Measurements from ENCODE around the gene LAMA3. TPM values are rescaled to one million over a fixed set of nuclear protein-coding genes. Genes with fewer than 3 reads are reported as not detected.

The LAMA3 gene
- total RNA-seq, 1 donor from 2014 or later: 1.7 TPM

- no peaks in the 10 kb centered on the region for H3K27me3 Mint-ChIP-seq (ENCODE audit: unreplicated experiment)
- TF ChIP-seq, protein P1, sequence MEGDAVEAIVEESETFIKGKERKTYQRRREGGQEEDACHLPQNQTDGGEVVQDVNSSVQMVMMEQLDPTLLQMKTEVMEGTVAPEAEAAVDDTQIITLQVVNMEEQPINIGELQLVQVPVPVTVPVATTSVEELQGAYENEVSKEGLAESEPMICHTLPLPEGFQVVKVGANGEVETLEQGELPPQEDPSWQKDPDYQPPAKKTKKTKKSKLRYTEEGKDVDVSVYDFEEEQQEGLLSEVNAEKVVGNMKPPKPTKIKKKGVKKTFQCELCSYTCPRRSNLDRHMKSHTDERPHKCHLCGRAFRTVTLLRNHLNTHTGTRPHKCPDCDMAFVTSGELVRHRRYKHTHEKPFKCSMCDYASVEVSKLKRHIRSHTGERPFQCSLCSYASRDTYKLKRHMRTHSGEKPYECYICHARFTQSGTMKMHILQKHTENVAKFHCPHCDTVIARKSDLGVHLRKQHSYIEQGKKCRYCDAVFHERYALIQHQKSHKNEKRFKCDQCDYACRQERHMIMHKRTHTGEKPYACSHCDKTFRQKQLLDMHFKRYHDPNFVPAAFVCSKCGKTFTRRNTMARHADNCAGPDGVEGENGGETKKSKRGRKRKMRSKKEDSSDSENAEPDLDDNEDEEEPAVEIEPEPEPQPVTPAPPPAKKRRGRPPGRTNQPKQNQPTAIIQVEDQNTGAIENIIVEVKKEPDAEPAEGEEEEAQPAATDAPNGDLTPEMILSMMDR (IDR thresholded peaks at IDR 0.05; ENCODE audit: unreplicated experiment): no peak
- H3K27ac Mint-ChIP-seq (ENCODE audit: unreplicated experiment): no peak overlapping the region
- peaks cover 2% of the 10 kb centered on the region for H3K4me1 Mint-ChIP-seq (ENCODE audit: unreplicated experiment)
- no peaks in the 10 kb centered on the region for H3K9me3 Mint-ChIP-seq (ENCODE audit: unreplicated experiment)
- DNase-seq (ENCODE audit: low spot score): no peak
- H3K36me3 Mint-ChIP-seq (ENCODE audit: low read depth, unreplicated experiment): no peaks in the 10 kb centered on the region
- H3K4me3 Mint-ChIP-seq (ENCODE audit: unreplicated experiment): no peak overlapping the region
These were observed 309.6 kb downstream of the LAMA3 start for GRCh38 chr18:23998820-23999219.

- DNase-seq (ENCODE audit: low spot score): no peak
- Mint-ChIP-seq H3K27ac (ENCODE audit: unreplicated experiment) (no peak overlapping the region), H3K4me3 (ENCODE audit: unreplicated experiment) (no peak overlapping the region), H3K4me1 (ENCODE audit: unreplicated experiment) (no peaks in the 10 kb centered on the region), H3K9me3 (ENCODE audit: unreplicated experiment) (no peaks in the 10 kb centered on the region), H3K27me3 (ENCODE audit: unreplicated experiment) (no peaks in the 10 kb centered on the region), H3K36me3 (ENCODE audit: low read depth, unreplicated experiment) (no peaks in the 10 kb centered on the region)
- TF ChIP-seq, protein P1 (IDR thresholded peaks at IDR 0.05; ENCODE audit: unreplicated experiment): no peak
These were observed 311.6 kb downstream of the LAMA3 start for GRCh38 chr18:24000613-24001490.

- no peak overlapping the region for H3K4me3 Mint-ChIP-seq (ENCODE audit: unreplicated experiment)
- H3K27me3 Mint-ChIP-seq (ENCODE audit: unreplicated experiment): no peaks in the 10 kb centered on the region
- TF ChIP-seq, protein P1 (IDR thresholded peaks at IDR 0.05; ENCODE audit: unreplicated experiment): no peak
- H3K36me3 Mint-ChIP-seq (ENCODE audit: low read depth, unreplicated experiment): no peaks in the 10 kb centered on the region
- H3K27ac Mint-ChIP-seq (ENCODE audit: unreplicated experiment): no peak overlapping the region
- H3K9me3 Mint-ChIP-seq (ENCODE audit: unreplicated experiment): no peaks in the 10 kb centered on the region
- no peaks in the 10 kb centered on the region for H3K4me1 Mint-ChIP-seq (ENCODE audit: unreplicated experiment)
- no peak for DNase-seq (ENCODE audit: low spot score)
These were observed 313.2 kb downstream of the LAMA3 start for GRCh38 chr18:24002479-24002878.

- Mint-ChIP-seq H3K27me3 (ENCODE audit: unreplicated experiment) (no peaks in the 10 kb centered on the region), H3K9me3 (ENCODE audit: unreplicated experiment) (no peaks in the 10 kb centered on the region), H3K36me3 (ENCODE audit: low read depth, unreplicated experiment) (no peaks in the 10 kb centered on the region), H3K27ac (ENCODE audit: unreplicated experiment) (no peak overlapping the region), H3K4me3 (ENCODE audit: unreplicated experiment) (no peak overlapping the region), H3K4me1 (ENCODE audit: unreplicated experiment) (no peaks in the 10 kb centered on the region)
- TF ChIP-seq, protein P1 (IDR thresholded peaks at IDR 0.05; ENCODE audit: unreplicated experiment): no peak
- DNase-seq (ENCODE audit: low spot score): no peak
These were observed 314.0 kb downstream of the LAMA3 start for GRCh38 chr18:24003288-24003687.

GRCh38 chr18:24003903-24004640 is 314.8 kb downstream of the LAMA3 start:
- no peak for DNase-seq (ENCODE audit: low spot score)
- Mint-ChIP-seq H3K4me3 (ENCODE audit: unreplicated experiment) (no peak overlapping the region), H3K27ac (ENCODE audit: unreplicated experiment) (no peak overlapping the region), H3K27me3 (ENCODE audit: unreplicated experiment) (no peaks in the 10 kb centered on the region), H3K4me1 (ENCODE audit: unreplicated experiment) (no peaks in the 10 kb centered on the region), H3K36me3 (ENCODE audit: low read depth, unreplicated experiment) (no peaks in the 10 kb centered on the region), H3K9me3 (ENCODE audit: unreplicated experiment) (no peaks in the 10 kb centered on the region)
- TF ChIP-seq, protein P1 (IDR thresholded peaks at IDR 0.05; ENCODE audit: unreplicated experiment): no peak
